DND-41 (cell line): ENCODE data around the gene IRF1.

Experiments used
- EZH2 ChIP-seq: IDR thresholded peaks from 3 replicates; pipeline ENCODE4 v1.6.1; 2012; ENCODE audit warnings: borderline replicate concordance, low read depth, mild to moderate bottlenecking, moderate library complexity, low read length, inconsistent platforms; ENCODE audit not compliant: severe bottlenecking
- TF ChIP-seq, protein P1 (sequence below): IDR thresholded peaks from 2 replicates; pipeline ENCODE4 v1.5.1; 2012; ENCODE audit warnings: borderline replicate concordance, low read length, moderate library complexity, mild to moderate bottlenecking; ENCODE audit not compliant: poor library complexity, severe bottlenecking; ENCODE audit errors: extremely low read depth

DNA sequence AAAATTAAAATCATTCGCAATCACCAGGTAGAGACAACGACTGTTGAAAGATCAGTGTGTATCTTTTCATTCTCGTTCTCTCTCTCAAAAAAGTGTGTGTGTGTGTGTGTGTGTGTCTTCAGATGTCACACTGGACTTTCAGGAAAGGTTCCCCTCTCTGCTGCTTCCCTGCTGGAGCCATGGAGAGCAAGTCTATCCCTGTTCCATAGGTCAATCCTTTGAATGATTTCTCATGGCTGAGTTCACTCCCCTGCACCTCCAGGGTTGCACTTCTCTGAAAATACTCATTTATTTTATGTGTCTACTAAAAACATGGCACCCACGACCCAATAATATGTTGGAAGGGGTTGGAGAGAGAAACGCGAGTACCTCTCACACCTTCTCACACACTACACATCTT is 28.2 kb downstream of the IRF1 start:
- TF ChIP-seq, protein P1, sequence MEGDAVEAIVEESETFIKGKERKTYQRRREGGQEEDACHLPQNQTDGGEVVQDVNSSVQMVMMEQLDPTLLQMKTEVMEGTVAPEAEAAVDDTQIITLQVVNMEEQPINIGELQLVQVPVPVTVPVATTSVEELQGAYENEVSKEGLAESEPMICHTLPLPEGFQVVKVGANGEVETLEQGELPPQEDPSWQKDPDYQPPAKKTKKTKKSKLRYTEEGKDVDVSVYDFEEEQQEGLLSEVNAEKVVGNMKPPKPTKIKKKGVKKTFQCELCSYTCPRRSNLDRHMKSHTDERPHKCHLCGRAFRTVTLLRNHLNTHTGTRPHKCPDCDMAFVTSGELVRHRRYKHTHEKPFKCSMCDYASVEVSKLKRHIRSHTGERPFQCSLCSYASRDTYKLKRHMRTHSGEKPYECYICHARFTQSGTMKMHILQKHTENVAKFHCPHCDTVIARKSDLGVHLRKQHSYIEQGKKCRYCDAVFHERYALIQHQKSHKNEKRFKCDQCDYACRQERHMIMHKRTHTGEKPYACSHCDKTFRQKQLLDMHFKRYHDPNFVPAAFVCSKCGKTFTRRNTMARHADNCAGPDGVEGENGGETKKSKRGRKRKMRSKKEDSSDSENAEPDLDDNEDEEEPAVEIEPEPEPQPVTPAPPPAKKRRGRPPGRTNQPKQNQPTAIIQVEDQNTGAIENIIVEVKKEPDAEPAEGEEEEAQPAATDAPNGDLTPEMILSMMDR, result no peak
- no peak for TF ChIP-seq EZH2
